ENCODE measurements around the gene RSPO4.

- TF ChIP-seq POLR2AphosphoS5 (IDR thresholded peaks at IDR 0.05; ENCODE audit: insufficient read depth, low read depth, low read length): no peak
- TF ChIP-seq CTCF (IDR thresholded peaks at IDR 0.05; ENCODE audit: extremely low read depth in 1 of 2, insufficient read depth in 1 of 2, low read depth in 1 of 2, low read length in 2 of 2): no peak
- TF ChIP-seq, protein P1, sequence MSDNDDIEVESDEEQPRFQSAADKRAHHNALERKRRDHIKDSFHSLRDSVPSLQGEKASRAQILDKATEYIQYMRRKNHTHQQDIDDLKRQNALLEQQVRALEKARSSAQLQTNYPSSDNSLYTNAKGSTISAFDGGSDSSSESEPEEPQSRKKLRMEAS (IDR thresholded peaks at IDR 0.05; ENCODE audit: insufficient read depth, insufficient read length): no peak
Measured at GRCh38 chr20:920311-920710, 81.8 kb downstream of the RSPO4 start.
